Measurements from ENCODE around the gene LEMD3. TPM values are rescaled to one million over a fixed set of nuclear protein-coding genes. Genes with fewer than 3 reads are reported as not detected.

Gene LEMD3
- total RNA-seq, 1 donor from 2014 or later = 25.5 TPM

DNA sequence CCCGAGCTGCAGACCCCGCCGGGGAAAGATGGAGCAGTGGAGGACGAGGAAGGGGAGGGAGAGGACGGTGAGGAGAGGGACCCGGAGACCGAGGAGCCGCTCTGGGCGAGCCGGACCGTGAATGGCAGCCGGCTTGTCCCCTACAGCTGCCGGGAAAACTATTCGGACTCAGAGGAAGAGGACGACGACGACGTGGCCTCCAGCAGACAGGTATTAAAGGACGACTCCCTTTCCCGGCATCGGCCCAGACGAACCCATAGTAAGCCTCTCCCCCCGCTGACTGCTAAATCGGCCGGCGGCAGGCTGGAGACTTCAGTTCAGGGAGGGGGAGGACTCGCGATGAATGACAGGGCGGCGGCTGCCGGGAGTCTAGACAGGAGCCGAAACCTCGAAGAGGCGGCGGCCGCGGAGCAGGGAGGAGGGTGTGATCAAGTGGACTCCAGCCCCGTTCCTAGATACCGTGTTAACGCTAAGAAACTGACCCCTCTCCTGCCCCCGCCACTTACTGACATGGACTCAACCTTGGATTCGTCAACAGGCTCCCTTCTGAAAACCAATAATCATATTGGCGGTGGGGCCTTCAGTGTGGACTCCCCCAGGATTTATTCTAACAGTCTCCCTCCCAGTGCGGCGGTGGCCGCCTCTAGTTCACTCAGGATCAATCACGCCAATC lies 962 bp downstream of the LEMD3 start:
- Histone ChIP-seq H3K4me3 (ENCODE audit: low read depth, low read length) (peak overlapping the region; percentile 96), H3K27me3 (ENCODE audit: control insufficient read depth, insufficient read depth, low read length) (no peaks in the 10 kb centered on the region), H3K36me3 (ENCODE audit: control insufficient read depth, insufficient read depth, low read length) (no peaks in the 10 kb centered on the region)
- no peak for FAIRE-seq
- TF ChIP-seq CTCF (IDR thresholded peaks at IDR 0.05; ENCODE audit: insufficient read depth, low read length, severe bottlenecking) = no peak
- peak; percentile 67 for DNase-seq (ENCODE audit: low read depth)

DNA sequence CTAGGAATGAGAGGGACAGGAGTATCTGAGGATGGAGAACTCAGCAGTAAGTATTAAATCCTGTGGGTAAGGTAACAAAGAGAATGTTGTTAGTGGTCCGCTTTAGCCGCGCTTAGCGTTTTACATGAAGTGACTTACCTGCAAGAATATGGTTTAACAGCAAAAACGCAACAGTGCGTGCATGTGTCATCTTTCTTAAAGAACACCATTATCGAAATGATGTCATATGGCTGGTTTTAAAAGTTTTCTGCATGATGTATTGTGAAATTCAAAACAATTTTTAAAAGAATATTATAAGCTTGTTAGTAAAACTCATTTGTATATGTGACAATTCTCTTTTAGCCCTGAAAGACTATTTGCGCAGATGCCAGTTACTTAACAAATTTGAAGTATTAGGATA lies 1.7 kb downstream of the LEMD3 start:
- H3K27me3 ChIP-seq (ENCODE audit: control insufficient read depth, insufficient read depth, low read length) = no peaks in the 10 kb centered on the region
- no peak for TF ChIP-seq CTCF (IDR thresholded peaks at IDR 0.05; ENCODE audit: insufficient read depth, low read length, severe bottlenecking)
- DNase-seq (ENCODE audit: low read depth) = peak; percentile 57
- FAIRE-seq = no peak
- H3K36me3 ChIP-seq (ENCODE audit: control insufficient read depth, insufficient read depth, low read length) = no peaks in the 10 kb centered on the region
- H3K4me3 ChIP-seq (ENCODE audit: low read depth, low read length) = peak overlapping the region; percentile 96

DNA sequence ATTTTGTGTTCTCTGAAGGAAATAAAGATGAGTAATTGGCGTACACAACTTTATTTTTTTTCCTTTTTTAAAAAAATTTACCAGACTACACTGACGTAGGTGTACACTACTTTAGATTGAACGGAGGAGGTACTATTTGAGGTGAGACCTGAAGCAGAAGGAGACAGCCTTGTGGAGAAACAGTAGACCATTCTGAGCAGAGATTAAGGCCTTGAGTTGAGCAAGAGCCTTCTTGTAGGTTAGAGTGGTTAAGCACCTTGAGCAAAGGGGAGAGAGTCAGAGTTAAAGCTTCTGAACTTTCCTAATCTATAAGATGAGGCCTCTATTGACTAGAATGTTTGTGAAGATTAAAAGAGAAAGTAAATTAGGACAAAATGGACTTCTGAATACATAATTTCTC lies 2.5 kb downstream of the LEMD3 start:
- DNase-seq (ENCODE audit: low read depth) (peak; percentile 54), FAIRE-seq (no peak)
- no peaks in the 10 kb centered on the region for H3K36me3 ChIP-seq (ENCODE audit: control insufficient read depth, insufficient read depth, low read length)
- H3K4me3 ChIP-seq (ENCODE audit: low read depth, low read length) = peak overlapping the region; percentile 96
- H3K27me3 ChIP-seq (ENCODE audit: control insufficient read depth, insufficient read depth, low read length) = no peaks in the 10 kb centered on the region
- TF ChIP-seq CTCF (IDR thresholded peaks at IDR 0.05; ENCODE audit: insufficient read depth, low read length, severe bottlenecking) = no peak

GRCh38 chr12:65175385-65175784 lies 6.0 kb downstream of the LEMD3 start:
- Histone ChIP-seq H3K27me3 (ENCODE audit: control insufficient read depth, insufficient read depth, low read length) (no peaks in the 10 kb centered on the region), H3K36me3 (ENCODE audit: control insufficient read depth, insufficient read depth, low read length) (no peaks in the 10 kb centered on the region), H3K4me3 (ENCODE audit: low read depth, low read length) (no peak overlapping the region)
- DNase-seq (ENCODE audit: low read depth) = no peak
- no peak for TF ChIP-seq CTCF (IDR thresholded peaks at IDR 0.05; ENCODE audit: insufficient read depth, low read length, severe bottlenecking)
- no peak for FAIRE-seq

DNA sequence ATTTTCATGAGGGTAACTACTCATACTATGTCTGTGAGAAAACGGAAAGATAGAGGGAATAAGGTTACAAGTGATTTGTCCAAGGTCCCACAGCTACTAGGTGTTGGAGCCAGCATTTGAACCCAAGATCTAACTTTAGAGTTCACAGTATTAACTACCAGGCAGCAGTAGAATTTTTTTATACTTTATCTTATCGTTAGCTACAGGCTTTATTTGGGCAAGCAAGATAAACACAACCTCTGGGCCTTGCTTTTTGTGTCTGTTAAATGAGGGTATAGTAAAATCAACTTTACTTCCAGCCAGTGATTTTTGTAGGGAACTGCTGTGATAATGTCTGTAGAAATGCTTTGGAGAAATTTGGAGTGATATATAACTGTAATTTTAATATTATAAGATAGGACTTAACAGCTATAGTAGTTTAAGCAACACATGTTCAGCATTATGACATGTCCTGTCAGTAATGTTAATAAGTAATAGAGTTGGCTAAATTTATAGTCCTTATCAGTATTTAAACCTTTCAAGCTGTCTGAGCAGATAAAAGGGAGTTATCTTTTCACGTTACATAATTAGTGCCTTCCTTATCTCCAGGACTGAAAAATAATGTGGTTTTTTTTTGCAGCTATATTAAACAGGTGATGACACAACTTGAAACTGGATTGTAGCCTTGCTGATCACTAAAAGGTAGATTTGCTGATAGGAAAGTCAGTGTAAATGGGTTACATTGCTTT lies 12.8 kb downstream of the LEMD3 start:
- H3K27me3 ChIP-seq (ENCODE audit: control insufficient read depth, insufficient read depth, low read length) = no peaks in the 10 kb centered on the region
- H3K4me3 ChIP-seq (ENCODE audit: low read depth, low read length) = no peak overlapping the region
- no peaks in the 10 kb centered on the region for H3K36me3 ChIP-seq (ENCODE audit: control insufficient read depth, insufficient read depth, low read length)
- FAIRE-seq (no peak), DNase-seq (ENCODE audit: low read depth) (no peak)
- no peak for TF ChIP-seq CTCF (IDR thresholded peaks at IDR 0.05; ENCODE audit: insufficient read depth, low read length, severe bottlenecking)
